Panc1 (cell line): ENCODE results near the gene DCUN1D1. TPM values are rescaled to one million over a fixed set of nuclear protein-coding genes. Genes with fewer than 3 reads are reported as not detected.

Source experiments
- ATAC-seq: fragments of 200-7000 bp; cut with Tn5 transposase; 2 replicates; pipeline ENCODE4 v1.9.1; 2020; ENCODE audit warnings: mild to moderate bottlenecking, moderate library complexity
- BruUV-seq: library from RNA; stranded (reverse); fragments of 400-500 nt; replicated peaks from 2 replicates; lab custom pipeline; 2021; lab: Mats Ljungman, UMichigan
- CTCF ChIA-PET: fragments of 300-600 bp; sonication (Branson Sonifier 250); formaldehyde crosslinking; loops from one replicate; lab custom pipeline; 2022; ENCODE audit warnings: antibody characterized with exemption; lab: Charles Lee
- POLR2A ChIA-PET: fragments of 300-600 bp; sonication (Branson Sonifier 250); formaldehyde crosslinking; loops from one replicate; lab custom pipeline; 2022; ENCODE audit warnings: antibody characterized with exemption; lab: Charles Lee
- DNase-seq: peaks from one replicate; pipeline ENCODE4 v3.0.0-alpha.2; 2010; ENCODE audit warnings: low read depth, low spot score
- H3K27ac ChIP-seq: 2 replicates; pipeline ENCODE4 v1.5.1; 2011; ENCODE audit warnings: mild to moderate bottlenecking, low read length, inconsistent platforms
- H3K27me3 ChIP-seq: fragments of 200-500 bp; sonication (Bioruptor generic); 2 replicates; pipeline ENCODE4 v1.6.0; 2014; ENCODE audit warnings: low read length, inconsistent platforms; ENCODE audit not compliant: control insufficient read depth, insufficient read depth
- H3K36me3 ChIP-seq: fragments of 200-500 bp; sonication (Bioruptor generic); 2 replicates; pipeline ENCODE4 v1.5.1; 2014; ENCODE audit warnings: inconsistent platforms, mild to moderate bottlenecking, low read length, moderate library complexity; ENCODE audit not compliant: control insufficient read depth, insufficient read depth
- H3K4me1 ChIP-seq: 2 replicates; pipeline ENCODE4 v1.5.1; 2011; ENCODE audit warnings: inconsistent platforms, mild to moderate bottlenecking, low read length, moderate library complexity; ENCODE audit not compliant: control insufficient read depth, insufficient read depth
- H3K4me3 ChIP-seq, 2 experiments: 2 replicates each; pipeline ENCODE4 v1.5.1; 2011 to 2012; ENCODE audit warnings: low read depth in 2 of 2, low read length in 2 of 2, mild to moderate bottlenecking in 2 of 2, inconsistent platforms in 1 of 2, moderate library complexity in 1 of 2
- H3K9me3 ChIP-seq: fragments of 200-500 bp; sonication (Bioruptor generic); 2 replicates; pipeline ENCODE4 v1.5.1; 2014; ENCODE audit warnings: low read depth, mild to moderate bottlenecking, inconsistent platforms, low read length, moderate library complexity; ENCODE audit not compliant: control insufficient read depth, insufficient read depth
- CTCF ChIP-seq: fragments of 450-650 bp; IDR thresholded peaks from 2 replicates; pipeline ENCODE4 v1.5.1; 2017; ENCODE audit warnings: mild to moderate bottlenecking
- POLR2AphosphoS5 ChIP-seq: IDR thresholded peaks from 2 replicates; pipeline ENCODE4 v1.6.1; 2012; ENCODE audit warnings: mild to moderate bottlenecking, low read depth, low read length, moderate library complexity
- REST ChIP-seq, 2 experiments: IDR thresholded peaks; 2 replicates each; pipeline ENCODE4 v1.6.1; 2011 to 2012; ENCODE audit warnings: low read depth in 2 of 2, control low read depth in 1 of 2, low read length in 1 of 2, mild to moderate bottlenecking in 1 of 2, moderate library complexity in 1 of 2; ENCODE audit not compliant: insufficient read depth in 1 of 2
- SIN3A ChIP-seq: IDR thresholded peaks from 2 replicates; pipeline ENCODE4 v1.6.1; 2012; ENCODE audit warnings: low read depth, mild to moderate bottlenecking, low read length, moderate library complexity, borderline replicate concordance; ENCODE audit not compliant: insufficient read depth
- TCF7L2 ChIP-seq: IDR thresholded peaks from 2 replicates; pipeline ENCODE4 v1.6.1; 2011; ENCODE audit warnings: mild to moderate bottlenecking, low read depth, low read length, inconsistent platforms
- in situ Hi-C: cut with HindIII; loops from 2 replicates; pipeline ENCODE4 v1.10.0; 2016; ENCODE audit warnings: low sequenced_read_pairs, low pct_unique_long_range_greater_than_20kb
- intact Hi-C: fragments of 100-400 bp; cut with micrococcal nuclease; formaldehyde crosslinking; loops from one replicate; pipeline ENCODE4 v1.10.0; 2022; ENCODE audit not compliant: unreplicated experiment
- total RNA-seq: library from RNA; stranded (reverse); gene quantifications from one replicate; pipeline ENCODE4 v1.2.1, GENCODE V29; 2021; ENCODE audit not compliant: unreplicated experiment

DCUN1D1 gene
- total RNA-seq, 1 experiment from 2014 or later: 68.1 TPM

GRCh38 chr3:182895513-182896112, 84.7 kb downstream of the DCUN1D1 start:
- no peak for DNase-seq
- ChIA-PET CTCF (no interaction called here), POLR2A (interaction anchor here (0.6 kb wide), 1 partner anchor 58 kb away, joined by 3 read pairs; no protein-coding TSS in a partner anchor)
- Histone ChIP-seq H3K4me3 (no peak overlapping the region), H3K9me3 (no peaks in the 10 kb centered on the region), H3K27me3 (no peaks in the 10 kb centered on the region), H3K4me1 (no peaks in the 10 kb centered on the region), H3K27ac (no peak overlapping the region), H3K36me3 (peaks cover 12% of the 10 kb centered on the region)
- no TSS peak for BruUV-seq
- no peak for TF ChIP-seq REST (IDR thresholded peaks at IDR 0.05; ENCODE audit: insufficient read depth in 1 of 2, low read depth in 2 of 2, low read length in 1 of 2)
- ATAC-seq: no peak
- in situ Hi-C loops (no loop called here), intact Hi-C loops (no loop called here)

- ChIA-PET CTCF (no interaction called here), POLR2A (no interaction called here)
- intact Hi-C loops (no loop called here), in situ Hi-C loops (no loop called here)
- no peak overlapping the region for H3K4me3 ChIP-seq
- TF ChIP-seq POLR2AphosphoS5: no peak
- no peak for TF ChIP-seq CTCF
- no peak for TF ChIP-seq REST (IDR thresholded peaks at IDR 0.05; ENCODE audit: insufficient read depth in 1 of 2, low read depth in 2 of 2, low read length in 1 of 2)
- no peak for TF ChIP-seq TCF7L2
- TF ChIP-seq SIN3A: no peak
- DNase-seq: no peak
- no TSS peak for BruUV-seq
- no peaks in the 10 kb centered on the region for H3K9me3 ChIP-seq
- no peak overlapping the region for H3K27ac ChIP-seq
- H3K27me3 ChIP-seq: no peaks in the 10 kb centered on the region
- H3K4me1 ChIP-seq: no peaks in the 10 kb centered on the region
- H3K36me3 ChIP-seq: peaks cover 1% of the 10 kb centered on the region
- no peak for ATAC-seq
Observed at GRCh38 chr3:182892226-182892625, 88.1 kb downstream of the DCUN1D1 start.
